ENCODE measurements around the gene EMP2. TPM values are rescaled to one million over a fixed set of nuclear protein-coding genes. Genes with fewer than 3 reads are reported as not detected.
"Not testable (repeated sequence)": the region's sequence is repeated elsewhere in the genome, so short reads cannot be mapped to it uniquely, and the experiment has no call there.

EMP2 gene
- total RNA-seq, 1 donor from 2014 or later, result 110 TPM

GRCh38 chr16:10559792-10560191 lies 20.6 kb downstream of the EMP2 start:
- ATAC-seq; DNase-seq (ENCODE audit: missing footprints): not testable (repeated sequence)
- intact Hi-C loops (cut with DNase I), result loop anchor here (5.0 kb wide), 1 partner anchor 178 kb away; no protein-coding TSS in a partner anchor

- peak; percentile 80 for ATAC-seq
- intact Hi-C loops (cut with DNase I), result loop anchor here (1.0 to 5.0 kb wide), 2 partner anchors 21 to 178 kb away; partner anchors contain the start of gene EMP2
- DNase-seq (ENCODE audit: missing footprints), result peak; percentile 86
Measured at GRCh38 chr16:10558746-10559641, 21.4 kb downstream of the EMP2 start.

GRCh38 chr16:10558305-10558704 lies 22.1 kb downstream of the EMP2 start:
- intact Hi-C loops (cut with DNase I), result loop anchor here (1.0 to 5.0 kb wide), 2 partner anchors 22 to 179 kb away; partner anchors contain the start of gene EMP2
- ATAC-seq (peak; percentile 11), DNase-seq (ENCODE audit: missing footprints) (no peak)

- DNase-seq (ENCODE audit: missing footprints) (no peak), ATAC-seq (no peak)
- intact Hi-C loops (cut with DNase I), result loop anchor here (1.0 to 5.0 kb wide), 2 partner anchors 23 to 180 kb away; partner anchors contain the start of gene EMP2
Measured at GRCh38 chr16:10557750-10558149, 22.6 kb downstream of the EMP2 start.

- no peak for ATAC-seq
- intact Hi-C loops (cut with DNase I), result loop anchor here (5.0 kb wide), 1 partner anchor 181 kb away; no protein-coding TSS in a partner anchor
- no peak for DNase-seq (ENCODE audit: missing footprints)
Measured at GRCh38 chr16:10556236-10556635, 24.2 kb downstream of the EMP2 start.

- DNase-seq (ENCODE audit: missing footprints), result no peak
- no peak for ATAC-seq
- intact Hi-C loops (cut with DNase I), result no loop called here
Measured at GRCh38 chr16:10554569-10554968, 25.8 kb downstream of the EMP2 start.

- no peak for DNase-seq (ENCODE audit: missing footprints)
- intact Hi-C loops (cut with DNase I), result no loop called here
- peak; percentile 88 for ATAC-seq
Measured at GRCh38 chr16:10552998-10553491, 27.4 kb downstream of the EMP2 start.

- intact Hi-C loops (cut with DNase I), result no loop called here
- DNase-seq (ENCODE audit: missing footprints), result no peak
Measured at GRCh38 chr16:10552281-10552680, 28.1 kb downstream of the EMP2 start.

GRCh38 chr16:10551881-10552280 lies 28.5 kb downstream of the EMP2 start:
- intact Hi-C loops (cut with DNase I), result no loop called here
- DNase-seq (ENCODE audit: missing footprints), result no peak
- ATAC-seq, result no peak

More at GRCh38 chr16:10552281-10552680, 28.1 kb downstream of the EMP2 start:
- no peak for ATAC-seq

- ATAC-seq (no peak), DNase-seq (ENCODE audit: missing footprints) (no peak)
- intact Hi-C loops (cut with DNase I), result no loop called here
Measured at GRCh38 chr16:10548404-10548803, 32.0 kb downstream of the EMP2 start.

- DNase-seq (ENCODE audit: missing footprints) (no peak), ATAC-seq (no peak)
- intact Hi-C loops (cut with DNase I), result no loop called here
Measured at GRCh38 chr16:10547708-10548107, 32.7 kb downstream of the EMP2 start.

GRCh38 chr16:10543231-10543977 lies 37.0 kb downstream of the EMP2 start:
- intact Hi-C loops (cut with DNase I), result no loop called here
- DNase-seq (ENCODE audit: missing footprints) (no peak), ATAC-seq (no peak)

- peak; percentile 70 for ATAC-seq
Measured at GRCh38 chr16:10541366-10541765, 39.0 kb downstream of the EMP2 start.

GRCh38 chr16:10539793-10540192 lies 40.6 kb downstream of the EMP2 start:
- DNase-seq (ENCODE audit: missing footprints) (no peak), ATAC-seq (no peak)
- intact Hi-C loops (cut with DNase I), result no loop called here

More at GRCh38 chr16:10541366-10541765, 39.0 kb downstream of the EMP2 start:
- intact Hi-C loops (cut with DNase I), result no loop called here
- DNase-seq (ENCODE audit: missing footprints), result no peak

GRCh38 chr16:10539236-10539635 lies 41.2 kb downstream of the EMP2 start:
- ATAC-seq (no peak), DNase-seq (ENCODE audit: missing footprints) (no peak)
- intact Hi-C loops (cut with DNase I), result no loop called here

GRCh38 chr16:10538583-10538982 lies 41.8 kb downstream of the EMP2 start:
- DNase-seq (ENCODE audit: missing footprints) (no peak), ATAC-seq (no peak)
- intact Hi-C loops (cut with DNase I), result no loop called here

GRCh38 chr16:10537946-10538345 lies 42.5 kb downstream of the EMP2 start:
- DNase-seq (ENCODE audit: missing footprints) (no peak), ATAC-seq (no peak)
- intact Hi-C loops (cut with DNase I), result no loop called here

- no peak for DNase-seq (ENCODE audit: missing footprints)
- ATAC-seq, result no peak
- intact Hi-C loops (cut with DNase I), result no loop called here
Measured at GRCh38 chr16:10536814-10537389, 43.5 kb downstream of the EMP2 start.

GRCh38 chr16:10536328-10536727 lies 44.1 kb downstream of the EMP2 start:
- intact Hi-C loops (cut with DNase I); DNase-seq (ENCODE audit: missing footprints); ATAC-seq: not testable (repeated sequence)
